NCI-H748 treated with DMSO at 0.1 percent for 48 hours (cell line): ENCODE measurements around the gene LGALS3BP.

Experiments
- DNase-seq: peaks from one replicate; lab custom pipeline; 2025; lab: John Stamatoyannopoulos, UW

LGALS3BP gene

GRCh38 chr17:78937561-78937960 is 42.2 kb downstream of the LGALS3BP start:
- no peak for DNase-seq

DNA sequence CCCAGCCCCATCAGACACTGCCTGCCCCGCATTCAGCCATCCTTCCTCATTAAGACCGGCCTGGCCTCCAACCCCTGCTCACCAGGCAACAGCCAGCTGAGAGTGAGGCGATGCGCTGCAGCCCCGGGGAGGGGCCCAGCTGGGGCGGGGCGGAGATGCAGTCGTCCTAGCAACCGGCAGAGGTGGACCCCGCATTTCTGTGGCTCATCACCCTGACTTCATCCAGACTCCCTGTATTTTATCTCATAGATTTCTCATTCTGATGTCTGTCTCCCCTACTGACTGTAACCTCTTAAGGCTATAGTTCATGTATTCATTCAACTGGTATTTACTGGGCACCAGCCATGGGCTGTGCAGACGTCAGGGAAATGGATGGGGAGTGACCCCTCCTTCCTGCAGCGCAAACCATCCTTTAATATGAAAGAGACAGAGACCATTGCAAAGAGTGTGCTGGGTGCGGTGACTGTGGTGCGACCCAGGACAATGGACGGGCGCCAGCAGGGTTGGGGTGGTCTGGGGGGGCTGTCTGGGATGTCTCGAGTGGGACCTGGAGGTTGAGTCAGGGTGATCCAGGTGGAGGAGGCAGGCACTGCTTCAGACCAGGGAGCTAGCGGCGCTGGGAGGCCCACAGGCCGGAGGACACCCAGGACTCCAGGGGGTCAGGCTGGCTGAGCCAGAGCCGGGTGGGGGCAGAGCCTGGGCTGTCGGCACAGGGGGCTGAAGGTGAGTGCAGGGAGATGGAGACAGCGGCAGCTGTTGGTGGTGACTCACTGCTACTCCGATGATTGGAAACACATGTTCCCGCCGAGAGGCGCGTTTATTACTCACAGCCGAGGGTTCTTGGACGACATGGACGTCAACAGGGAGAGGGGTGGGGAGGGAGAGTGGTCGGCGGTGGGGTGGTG is 44.1 kb downstream of the LGALS3BP start:
- DNase-seq, result no peak

GRCh38 chr17:78934681-78935418 is 44.9 kb downstream of the LGALS3BP start:
- no peak for DNase-seq

DNA sequence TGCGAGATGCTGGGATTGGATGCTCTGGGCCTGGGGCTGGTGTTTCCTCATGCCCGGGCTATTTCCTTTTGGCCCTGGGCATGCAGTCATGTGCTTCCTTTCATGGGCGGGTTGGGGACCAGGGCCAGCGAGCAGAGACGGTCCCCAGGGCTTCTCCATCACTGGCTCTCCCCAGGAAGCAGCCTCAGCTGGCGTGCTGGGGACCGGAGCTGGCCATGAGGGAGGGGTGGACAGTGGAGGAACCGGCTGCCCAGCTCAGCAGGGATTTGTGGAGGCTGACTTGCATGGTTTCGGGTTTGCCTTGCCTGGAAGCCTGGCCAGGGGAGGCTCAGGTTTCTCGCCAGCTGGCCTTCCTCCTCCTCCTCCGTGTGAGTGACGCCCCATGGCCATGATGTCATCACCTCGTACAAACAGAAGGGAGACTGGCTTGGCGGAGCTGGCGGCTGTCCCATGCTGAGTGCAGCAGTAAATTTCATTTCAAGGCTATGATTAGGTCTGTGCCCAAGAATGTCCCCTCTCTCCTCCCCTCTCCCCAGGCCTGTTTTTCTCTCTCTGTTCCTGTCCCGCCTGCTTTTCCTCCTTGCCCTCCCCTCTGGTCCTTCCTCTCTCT is 45.7 kb downstream of the LGALS3BP start:
- DNase-seq, result peak; percentile 42

DNA sequence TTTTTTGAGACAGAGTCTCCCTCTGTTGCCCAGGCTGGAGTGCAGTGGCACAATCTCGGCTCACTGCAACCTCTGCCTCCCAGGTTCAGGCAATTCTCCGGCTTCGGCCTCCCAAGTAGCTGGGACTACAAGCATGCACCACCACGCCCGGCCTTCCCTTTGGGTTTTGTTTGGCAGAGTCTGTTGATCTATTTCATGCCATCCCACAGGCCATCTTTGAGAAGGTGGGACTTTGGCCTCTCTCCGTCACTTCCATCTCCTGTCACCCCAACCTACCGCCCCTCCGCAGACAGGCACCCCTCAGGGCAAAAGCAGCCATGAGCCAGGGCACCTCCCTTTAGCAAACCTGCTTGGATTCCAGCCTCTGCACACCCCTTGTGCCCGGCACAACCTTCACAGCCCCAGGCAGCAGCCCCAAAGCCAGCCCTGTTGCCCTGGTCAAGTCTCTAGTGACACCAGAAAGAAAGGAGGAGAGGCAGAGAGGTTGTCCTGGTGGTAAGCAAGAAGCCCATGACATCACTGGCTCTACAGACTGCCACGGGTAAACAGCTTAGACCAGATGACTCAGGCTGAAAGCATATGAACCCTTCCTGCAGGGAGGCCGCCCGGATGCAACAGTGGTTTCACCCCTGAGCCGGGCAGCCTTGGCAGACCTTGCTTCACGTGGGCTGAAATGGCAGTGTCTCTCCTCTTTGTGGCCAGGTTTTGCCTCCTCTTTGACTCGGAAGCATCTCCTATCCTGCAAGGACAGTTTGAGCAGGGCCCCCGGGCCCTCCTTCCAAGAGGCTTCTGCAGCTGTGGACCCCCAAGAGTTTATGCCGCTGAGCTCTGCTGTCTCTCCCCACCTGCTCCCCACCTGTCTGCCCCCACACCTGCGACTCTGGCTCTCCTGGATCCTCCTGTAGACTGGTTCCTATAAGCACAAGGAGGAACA is 46.4 kb downstream of the LGALS3BP start:
- DNase-seq, result no peak

DNA sequence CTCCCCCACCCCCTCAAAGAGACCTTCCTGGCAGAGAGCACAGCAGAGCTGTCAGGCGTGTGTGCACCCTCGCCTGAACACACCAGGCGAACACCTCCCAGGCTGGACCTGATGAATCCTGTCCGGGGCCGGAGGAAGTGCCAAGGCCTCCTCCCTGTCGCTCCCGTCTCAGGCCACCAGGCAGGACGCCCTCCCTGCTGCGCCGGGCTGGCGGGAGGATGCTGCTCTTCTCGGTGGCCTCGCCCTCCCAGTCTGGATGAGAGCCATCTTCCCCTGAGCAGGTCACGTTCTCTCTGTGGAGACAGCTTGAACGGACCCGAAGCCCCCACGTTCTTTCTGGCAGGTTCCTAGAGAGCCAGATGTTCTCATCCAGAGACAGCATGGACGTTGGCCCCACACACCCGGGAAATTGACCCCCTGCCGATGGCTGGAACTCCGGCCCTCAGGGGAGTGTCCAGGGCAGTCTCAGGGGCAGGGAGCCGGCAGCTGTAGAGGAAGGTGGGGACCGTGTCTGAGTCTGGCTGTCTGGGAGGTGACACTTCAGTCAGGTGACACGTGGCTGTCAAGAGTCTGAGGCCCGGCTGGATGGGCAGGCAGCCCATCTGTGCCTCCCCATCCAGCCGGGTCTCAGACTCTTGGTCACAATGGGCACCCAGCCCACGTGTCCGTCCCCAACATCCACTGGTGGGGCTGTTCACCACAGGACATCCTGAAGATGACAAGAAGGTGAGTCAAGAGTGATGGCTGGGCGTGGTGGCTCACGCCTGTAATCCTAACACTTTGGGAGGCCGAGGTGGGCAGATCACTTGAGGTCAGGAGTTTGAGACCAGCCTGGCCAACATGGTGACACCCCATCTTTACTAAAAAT is 49.6 kb downstream of the LGALS3BP start:
- no peak for DNase-seq

- no peak for DNase-seq
Observed at GRCh38 chr17:78925662-78926555, 53.8 kb downstream of the LGALS3BP start.

DNA sequence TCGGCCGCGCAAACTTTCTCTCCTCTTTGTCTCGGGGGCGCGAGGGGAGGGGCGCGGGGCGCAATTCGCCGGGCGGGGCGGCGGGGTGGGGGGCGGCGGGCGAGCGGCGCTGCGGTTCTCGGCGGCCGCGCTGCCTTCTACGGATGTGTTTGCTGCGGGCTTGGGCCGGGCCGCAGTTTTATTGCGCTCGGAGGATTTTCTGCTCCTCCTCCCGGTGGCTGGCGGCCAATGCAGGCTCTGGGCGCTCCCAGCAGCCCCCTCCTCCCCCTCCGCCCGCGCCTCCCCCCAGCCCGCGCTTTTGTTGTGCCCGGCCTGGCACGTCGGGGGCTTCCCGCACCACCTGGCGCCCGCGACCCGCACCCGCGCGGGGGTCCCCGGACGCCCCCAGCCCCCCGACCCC is 54.5 kb downstream of the LGALS3BP start, which contains the start of gene TIMP2:
Gene TIMP2, minus strand, starts transcription at position 154 of the 400 bp plus-strand sequence. CDS start 299 bp downstream, outside the sequence.
- peak; percentile 47 for DNase-seq

DNA sequence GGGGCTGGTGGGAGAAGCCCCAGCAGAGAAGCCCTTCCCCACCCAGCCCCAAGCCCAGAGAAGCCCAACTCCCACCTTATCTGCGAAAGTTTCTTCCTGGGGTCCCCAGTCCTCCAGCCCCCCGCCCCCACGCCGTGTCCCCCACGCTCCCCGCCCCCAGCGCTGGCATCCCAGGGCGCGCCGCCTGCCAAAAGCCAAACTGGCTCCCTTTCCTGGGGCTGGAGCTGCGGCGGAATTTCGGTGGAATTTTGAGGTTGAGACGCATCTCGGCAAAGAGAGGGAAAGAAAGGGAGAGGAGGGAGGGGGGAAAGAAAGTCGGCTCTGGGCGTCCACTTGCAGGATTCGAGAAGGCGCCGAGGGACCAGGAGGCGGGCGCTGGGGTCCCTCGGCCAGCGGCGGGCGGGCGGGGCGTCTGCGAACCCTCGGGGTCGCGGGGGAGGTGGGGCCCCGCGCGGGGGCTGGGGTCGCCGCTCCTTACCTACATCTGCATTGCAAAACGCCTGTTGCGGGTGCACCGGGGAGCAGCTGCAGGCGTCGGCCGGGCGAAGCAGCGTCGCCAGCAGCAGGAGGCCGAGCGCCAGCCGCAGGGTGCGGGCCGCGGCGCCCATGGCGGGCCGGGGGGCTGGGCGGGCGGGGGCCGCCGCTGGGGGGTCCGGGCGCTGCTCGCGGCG is 55.1 kb downstream of the LGALS3BP start:
- DNase-seq, result no peak

DNA sequence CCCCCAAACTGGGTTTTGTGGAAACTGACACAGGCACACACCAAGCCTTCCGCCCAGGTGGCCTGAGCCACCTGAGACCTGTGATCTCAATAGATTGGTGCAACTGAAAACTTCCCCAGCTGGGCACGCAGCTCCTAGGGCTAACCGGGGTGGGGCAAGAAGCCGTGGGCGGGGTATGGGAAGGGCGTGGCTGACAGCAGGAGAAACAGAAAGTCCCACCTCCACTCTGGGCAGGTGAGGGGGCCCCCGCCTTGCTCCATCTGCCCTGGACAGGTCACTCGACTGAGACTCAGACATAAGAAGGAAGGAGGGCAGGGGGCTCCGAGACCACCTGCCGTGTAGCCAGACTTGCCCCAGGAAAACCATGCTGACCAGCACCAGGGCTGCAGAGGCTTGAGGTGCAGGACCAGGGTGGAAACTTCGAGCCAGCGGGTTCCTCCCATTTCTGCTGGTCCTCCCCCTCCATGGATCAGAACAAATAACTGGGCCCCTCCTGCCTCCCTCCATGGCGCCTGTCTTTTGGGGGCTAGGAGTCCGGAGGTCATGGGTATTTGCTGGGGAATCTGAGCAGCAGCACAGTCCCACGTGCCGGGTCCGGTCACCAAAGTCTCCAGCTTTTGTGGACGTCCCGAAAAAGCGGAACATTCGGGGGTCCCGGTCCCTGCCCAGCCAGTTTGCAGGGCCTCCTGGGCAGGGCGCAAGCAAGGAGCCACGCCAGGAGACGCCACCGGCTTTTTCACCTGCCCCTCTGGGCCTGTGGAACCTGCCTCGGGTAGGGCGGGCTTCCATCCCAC is 55.9 kb downstream of the LGALS3BP start:
- DNase-seq, result peak; percentile 5

GRCh38 chr17:78922816-78923498 is 56.8 kb downstream of the LGALS3BP start:
- DNase-seq, result no peak

- no peak for DNase-seq
Observed at GRCh38 chr17:78921437-78921971, 58.2 kb downstream of the LGALS3BP start.
